ENCODE results near the gene PRCP. TPM values are rescaled to one million over a fixed set of nuclear protein-coding genes. Genes with fewer than 3 reads are reported as not detected.

PRCP gene
- total RNA-seq, 1 experiment from 2014 or later = 53.9 TPM

DNA sequence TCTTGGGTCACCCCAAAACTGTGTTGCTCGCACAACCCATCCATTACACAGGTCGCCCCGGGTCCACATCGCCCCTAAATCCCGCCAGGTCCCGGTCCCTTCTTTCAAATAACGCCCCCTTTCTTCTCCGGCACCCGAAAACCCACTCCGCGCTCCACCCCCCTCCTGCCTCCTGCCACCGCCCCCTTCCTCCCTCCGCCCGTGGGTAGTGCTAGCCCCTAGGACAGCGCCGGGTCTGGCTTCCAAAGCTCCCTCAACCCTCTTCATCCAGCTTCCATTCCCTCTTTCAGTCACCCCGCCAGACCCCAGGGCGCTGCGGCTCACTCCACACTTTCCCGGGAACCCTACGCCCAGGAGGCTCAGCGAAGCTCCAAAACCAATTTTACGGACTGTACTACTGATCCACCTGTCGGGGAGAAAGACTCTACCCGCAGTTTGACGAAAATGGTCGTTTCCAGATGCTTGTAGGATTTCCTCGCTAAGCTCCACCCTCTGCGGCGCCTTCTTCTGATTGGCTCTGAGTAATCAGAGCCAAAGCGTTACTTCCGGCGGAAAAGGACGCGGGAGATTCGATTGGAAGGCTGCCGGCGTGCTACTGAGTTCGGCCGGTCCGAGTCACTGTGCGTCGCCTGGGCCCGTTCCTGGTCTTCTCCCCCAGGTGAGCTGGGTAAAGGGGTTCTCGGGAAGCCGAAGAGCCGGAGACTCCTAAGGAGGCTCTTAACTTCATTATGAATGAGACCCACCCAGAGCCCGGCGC, 1.1 kb upstream of the PRCP start, which contains the start of gene DDIAS (continued):
- TF ChIP-seq, protein P1, sequence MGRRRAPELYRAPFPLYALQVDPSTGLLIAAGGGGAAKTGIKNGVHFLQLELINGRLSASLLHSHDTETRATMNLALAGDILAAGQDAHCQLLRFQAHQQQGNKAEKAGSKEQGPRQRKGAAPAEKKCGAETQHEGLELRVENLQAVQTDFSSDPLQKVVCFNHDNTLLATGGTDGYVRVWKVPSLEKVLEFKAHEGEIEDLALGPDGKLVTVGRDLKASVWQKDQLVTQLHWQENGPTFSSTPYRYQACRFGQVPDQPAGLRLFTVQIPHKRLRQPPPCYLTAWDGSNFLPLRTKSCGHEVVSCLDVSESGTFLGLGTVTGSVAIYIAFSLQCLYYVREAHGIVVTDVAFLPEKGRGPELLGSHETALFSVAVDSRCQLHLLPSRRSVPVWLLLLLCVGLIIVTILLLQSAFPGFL (CRISPR knock-in tag; IDR thresholded peaks at IDR 0.05; ENCODE audit: borderline replicate concordance) = no peak
- TF ChIP-seq TEAD4 (CRISPR knock-in tag; IDR thresholded peaks at IDR 0.05) (no peak), EMX1 (CRISPR knock-in tag; IDR thresholded peaks at IDR 0.05) (no peak), JUN (CRISPR knock-in tag; IDR thresholded peaks at IDR 0.05) (no peak), ZNF396 (CRISPR knock-in tag; IDR thresholded peaks at IDR 0.05; ENCODE audit: borderline replicate concordance) (no peak)

DNA sequence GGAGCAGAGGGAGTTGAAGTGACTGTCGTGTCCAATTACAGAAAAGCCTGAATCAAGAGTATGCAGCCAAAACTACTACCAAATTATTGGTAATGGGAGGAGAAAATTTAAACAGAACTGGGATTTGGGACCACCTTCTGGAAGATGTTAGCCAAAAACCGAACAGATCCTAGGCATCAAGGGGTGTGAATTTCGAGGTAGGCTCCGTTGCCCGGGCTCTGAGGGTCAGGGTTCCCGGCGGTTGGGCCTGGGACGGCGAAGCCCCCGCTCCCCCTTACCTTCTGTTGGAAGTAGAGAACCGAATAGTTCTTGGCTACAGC, 313 bp downstream of the PRCP start:
- peak; percentile 6 for ATAC-seq
- Mint-ChIP-seq H3K36me3 (no peaks in the 10 kb centered on the region), H3K4me3 (peak overlapping the region; percentile 100), H3K27me3 (ENCODE audit: low read depth) (no peaks in the 10 kb centered on the region; the same call in 1 of the 2 replicates), H3K27ac (peak overlapping the region; percentile 85), H3K4me1 (peaks cover 28% of the 10 kb centered on the region), H3K9me3 (no peaks in the 10 kb centered on the region)
- 0 out of 2 replicates have a peak, but pooled peaks have one; percentile 47 for TF ChIP-seq FOXP1 (CRISPR knock-in tag; IDR thresholded peaks at IDR 0.05; ENCODE audit: borderline replicate concordance)
- no peak for TF ChIP-seq SP1 (CRISPR knock-in tag; conservative IDR thresholded peaks at IDR 0.05)
- ChIA-PET CTCF (interaction anchor here (0.6 to 3.7 kb wide), 13 partner anchors 14 to 875 kb away, joined by 3 to 85 read pairs (median 4); partner anchors contain the start of gene PCF11), POLR2A (interaction anchor here (0.7 to 3.8 kb wide), 7 partner anchors 10 to 386 kb away, joined by 3 to 46 read pairs (median 12); partner anchors contain the start of genes CCDC90B, FAM181B, PCF11 and RAB30)
- DNase-seq (ENCODE audit: low spot score) = no peak

DNA sequence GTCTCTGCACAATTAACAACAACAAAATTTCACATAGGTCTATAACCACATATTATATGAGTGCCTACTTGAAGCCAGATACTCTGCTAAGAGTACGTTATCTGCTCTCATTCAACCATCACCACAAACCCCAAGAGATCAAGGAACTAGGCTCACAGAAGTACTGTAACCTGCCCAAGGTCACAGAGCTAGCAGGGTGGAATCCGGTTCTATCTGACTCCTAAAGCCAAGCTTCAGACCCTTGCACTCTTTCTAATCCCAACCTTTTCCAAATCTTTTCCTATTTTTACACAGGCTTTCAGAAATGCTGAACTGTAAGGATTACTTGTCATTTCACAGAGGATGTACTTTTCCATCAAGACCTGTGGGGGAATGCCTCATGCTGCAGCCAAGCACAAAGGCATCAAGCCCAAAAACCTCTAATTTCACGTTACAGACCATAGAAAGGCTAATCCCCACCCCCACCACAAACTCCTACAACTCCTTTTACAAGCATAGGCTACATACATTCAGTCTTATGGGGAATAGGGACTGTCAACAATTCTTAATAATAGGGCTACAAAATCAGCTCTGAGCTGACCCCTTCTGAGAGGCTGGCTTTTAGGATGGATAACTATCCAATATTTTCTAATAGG, 927 bp downstream of the PRCP start:
- ChIA-PET CTCF (interaction anchor here (0.9 to 3.7 kb wide), 4 partner anchors 31 to 204 kb away, joined by 3 to 85 read pairs (median 6); no protein-coding TSS in a partner anchor), POLR2A (interaction anchor here (1.0 to 2.6 kb wide), 4 partner anchors 11 to 258 kb away, joined by 3 to 19 read pairs (median 10); partner anchors contain the start of genes FAM181B and PCF11)
- Mint-ChIP-seq H3K36me3 (no peaks in the 10 kb centered on the region), H3K27ac (peak overlapping the region; percentile 85; the same call in 1 of the 2 replicates), H3K27me3 (ENCODE audit: low read depth) (no peaks in the 10 kb centered on the region; the same call in 1 of the 2 replicates), H3K4me3 (peak overlapping the region; percentile 100), H3K9me3 (no peaks in the 10 kb centered on the region), H3K4me1 (peaks cover 28% of the 10 kb centered on the region)
- DNase-seq (ENCODE audit: low spot score) (no peak), ATAC-seq (no peak)
- TF ChIP-seq SMAD3 (CRISPR knock-in tag; IDR thresholded peaks at IDR 0.05; ENCODE audit: borderline replicate concordance) (no peak), FOXJ3 (CRISPR knock-in tag; IDR thresholded peaks at IDR 0.05; ENCODE audit: borderline replicate concordance) (no peak), MYBL2 (CRISPR knock-in tag; IDR thresholded peaks at IDR 0.05) (no peak), RELA (CRISPR knock-in tag; IDR thresholded peaks at IDR 0.05; ENCODE audit: borderline replicate concordance) (no peak), ZNF396 (CRISPR knock-in tag; IDR thresholded peaks at IDR 0.05; ENCODE audit: borderline replicate concordance) (no peak)
- TF ChIP-seq, protein P2, sequence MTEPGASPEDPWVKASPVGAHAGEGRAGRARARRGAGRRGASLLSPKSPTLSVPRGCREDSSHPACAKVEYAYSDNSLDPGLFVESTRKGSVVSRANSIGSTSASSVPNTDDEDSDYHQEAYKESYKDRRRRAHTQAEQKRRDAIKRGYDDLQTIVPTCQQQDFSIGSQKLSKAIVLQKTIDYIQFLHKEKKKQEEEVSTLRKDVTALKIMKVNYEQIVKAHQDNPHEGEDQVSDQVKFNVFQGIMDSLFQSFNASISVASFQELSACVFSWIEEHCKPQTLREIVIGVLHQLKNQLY (CRISPR knock-in tag; IDR thresholded peaks at IDR 0.05) = no peak
- TF ChIP-seq, protein P3, sequence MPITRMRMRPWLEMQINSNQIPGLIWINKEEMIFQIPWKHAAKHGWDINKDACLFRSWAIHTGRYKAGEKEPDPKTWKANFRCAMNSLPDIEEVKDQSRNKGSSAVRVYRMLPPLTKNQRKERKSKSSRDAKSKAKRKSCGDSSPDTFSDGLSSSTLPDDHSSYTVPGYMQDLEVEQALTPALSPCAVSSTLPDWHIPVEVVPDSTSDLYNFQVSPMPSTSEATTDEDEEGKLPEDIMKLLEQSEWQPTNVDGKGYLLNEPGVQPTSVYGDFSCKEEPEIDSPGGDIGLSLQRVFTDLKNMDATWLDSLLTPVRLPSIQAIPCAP (CRISPR knock-in tag; IDR thresholded peaks at IDR 0.05) = no peak

DNA sequence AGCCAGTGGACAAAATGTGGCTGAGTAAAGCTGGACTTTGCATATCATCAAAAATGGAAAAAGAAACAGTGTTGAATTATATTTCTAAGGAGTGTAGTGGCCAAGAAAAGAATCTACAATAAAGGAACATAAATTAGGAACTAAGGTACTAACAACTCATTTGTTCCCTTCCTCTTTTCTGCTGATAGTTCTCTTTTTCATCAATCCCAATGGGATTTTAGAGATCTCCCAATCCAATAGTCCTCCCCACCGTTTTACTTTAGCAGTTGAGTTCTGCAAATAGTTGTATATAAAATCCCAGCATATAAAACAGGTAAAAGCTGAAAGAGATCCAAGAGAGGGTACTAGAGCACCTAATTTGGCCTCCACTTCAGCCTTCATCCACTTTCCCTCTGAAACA, 2.0 kb downstream of the PRCP start:
- ATAC-seq = no peak
- H3K27ac Mint-ChIP-seq = no peak overlapping the region
- no peaks in the 10 kb centered on the region for H3K36me3 Mint-ChIP-seq
- ChIA-PET POLR2A (interaction anchor here (1.1 kb wide), 1 partner anchor 259 kb away, joined by 3 read pairs; the partner anchor contains the start of gene PCF11), CTCF (no interaction called here)
- no peaks in the 10 kb centered on the region for H3K9me3 Mint-ChIP-seq
- H3K27me3 Mint-ChIP-seq (ENCODE audit: low read depth) = no peaks in the 10 kb centered on the region; the same call in 1 of the 2 replicates
- DNase-seq (ENCODE audit: low spot score) = no peak
- H3K4me1 Mint-ChIP-seq = peaks cover 24% of the 10 kb centered on the region
- peak overlapping the region; percentile 24 for H3K4me3 Mint-ChIP-seq
- TF ChIP-seq ATF1 (CRISPR knock-in tag; IDR thresholded peaks at IDR 0.05) = no peak
- TF ChIP-seq SOX15 (CRISPR knock-in tag; IDR thresholded peaks at IDR 0.05) = no peak
- TF ChIP-seq, protein P4, sequence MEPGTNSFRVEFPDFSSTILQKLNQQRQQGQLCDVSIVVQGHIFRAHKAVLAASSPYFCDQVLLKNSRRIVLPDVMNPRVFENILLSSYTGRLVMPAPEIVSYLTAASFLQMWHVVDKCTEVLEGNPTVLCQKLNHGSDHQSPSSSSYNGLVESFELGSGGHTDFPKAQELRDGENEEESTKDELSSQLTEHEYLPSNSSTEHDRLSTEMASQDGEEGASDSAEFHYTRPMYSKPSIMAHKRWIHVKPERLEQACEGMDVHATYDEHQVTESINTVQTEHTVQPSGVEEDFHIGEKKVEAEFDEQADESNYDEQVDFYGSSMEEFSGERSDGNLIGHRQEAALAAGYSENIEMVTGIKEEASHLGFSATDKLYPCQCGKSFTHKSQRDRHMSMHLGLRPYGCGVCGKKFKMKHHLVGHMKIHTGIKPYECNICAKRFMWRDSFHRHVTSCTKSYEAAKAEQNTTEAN (CRISPR knock-in tag; IDR thresholded peaks at IDR 0.05) = no peak
- no peak for TF ChIP-seq PRRX2 (CRISPR knock-in tag; IDR thresholded peaks at IDR 0.05)
- TF ChIP-seq, protein P5, sequence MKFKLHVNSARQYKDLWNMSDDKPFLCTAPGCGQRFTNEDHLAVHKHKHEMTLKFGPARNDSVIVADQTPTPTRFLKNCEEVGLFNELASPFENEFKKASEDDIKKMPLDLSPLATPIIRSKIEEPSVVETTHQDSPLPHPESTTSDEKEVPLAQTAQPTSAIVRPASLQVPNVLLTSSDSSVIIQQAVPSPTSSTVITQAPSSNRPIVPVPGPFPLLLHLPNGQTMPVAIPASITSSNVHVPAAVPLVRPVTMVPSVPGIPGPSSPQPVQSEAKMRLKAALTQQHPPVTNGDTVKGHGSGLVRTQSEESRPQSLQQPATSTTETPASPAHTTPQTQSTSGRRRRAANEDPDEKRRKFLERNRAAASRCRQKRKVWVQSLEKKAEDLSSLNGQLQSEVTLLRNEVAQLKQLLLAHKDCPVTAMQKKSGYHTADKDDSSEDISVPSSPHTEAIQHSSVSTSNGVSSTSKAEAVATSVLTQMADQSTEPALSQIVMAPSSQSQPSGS (CRISPR knock-in tag; IDR thresholded peaks at IDR 0.05; ENCODE audit: borderline replicate concordance, low read depth) = no peak
- no peak for TF ChIP-seq NFE2L1 (CRISPR knock-in tag; IDR thresholded peaks at IDR 0.05)
- no peak for TF ChIP-seq NR2C2 (CRISPR knock-in tag; IDR thresholded peaks at IDR 0.05)
- TF ChIP-seq SP1 (CRISPR knock-in tag; conservative IDR thresholded peaks at IDR 0.05) = no peak
